Prostate gland (tissue), 2 donors: Measurements from ENCODE around the gene RNF167. TPM values are rescaled to one million over a fixed set of nuclear protein-coding genes. Genes with fewer than 3 reads are reported as not detected.

Experiments
- DNase-seq: peaks from one replicate; pipeline ENCODE4 v3.0.0-alpha.2; 2019; ENCODE audit warnings: low spot score
- H3K27ac ChIP-seq, 2 donors: fragments of 200-600 bp; sonication (generic); 2 replicates each; pipeline ENCODE4 v1.5.1; 2017 to 2019
- H3K27me3 ChIP-seq: fragments of 200-600 bp; sonication (generic); replicated peaks from 2 replicates; pipeline ENCODE4 v1.5.1; 2019; ENCODE audit not compliant: insufficient read depth
- H3K36me3 ChIP-seq, 2 donors: fragments of 200-600 bp; sonication (generic); 1 replicate in 1 of 2; 2 replicates in 1 of 2; pipeline versions ENCODE4 v1.5.1 to v1.8.1; 2017 to 2019
- H3K4me1 ChIP-seq: fragments of 200-600 bp; sonication (generic); replicated peaks from 2 replicates; pipeline ENCODE4 v1.5.1; 2019
- H3K4me3 ChIP-seq, 2 donors: fragments of 200-600 bp; sonication (generic); 2 replicates each; pipeline ENCODE4 v1.5.1; 2017 to 2019
- H3K9me3 ChIP-seq: fragments of 200-600 bp; sonication (generic); 2 replicates; pipeline ENCODE4 v1.5.1; 2017
- CTCF ChIP-seq, 4 experiments: fragments of 200-600 bp in 2 of 4; fragments of 450-650 bp in 2 of 4; sonication (generic) in 2 of 4; IDR thresholded peaks; 1 replicate in 3 of 4; 2 replicates in 1 of 4; pipeline ENCODE4 v1.5.1; 2016 to 2019; ENCODE audit warnings: antibody characterized with exemption in 4 of 4, mild to moderate bottlenecking in 2 of 4, moderate library complexity in 2 of 4
- POLR2A ChIP-seq: fragments of 450-650 bp; IDR thresholded peaks from one replicate; pipeline ENCODE4 v1.6.1; 2016; ENCODE audit warnings: antibody characterized with exemption, mild to moderate bottlenecking
- POLR2AphosphoS5 ChIP-seq: sonication (generic); formaldehyde crosslinking; IDR thresholded peaks from one replicate; pipeline ENCODE4 v1.6.1; 2017; ENCODE audit warnings: antibody characterized with exemption
- WGBS: methylation state at CpG from one replicate; pipeline ENCODE4 v1.1.5; 2018; 5-methylcytosine and 5-hydroxymethylcytosine counted together
- intact Hi-C: fragments of 100-400 bp; cut with DNase I; formaldehyde crosslinking; loops from one replicate; pipeline ENCODE4 v1.14.2; 2022
- total RNA-seq, 2 donors: library from RNA; depleted of rRNA; stranded (reverse); fragments of >200 nt; gene quantifications; one replicate each; pipeline ENCODE4 v1.1.0, GENCODE V29; 2016

RNF167 gene
- total RNA-seq, 2 donors from 2014 or later = 78.7 to 138 TPM

DNA sequence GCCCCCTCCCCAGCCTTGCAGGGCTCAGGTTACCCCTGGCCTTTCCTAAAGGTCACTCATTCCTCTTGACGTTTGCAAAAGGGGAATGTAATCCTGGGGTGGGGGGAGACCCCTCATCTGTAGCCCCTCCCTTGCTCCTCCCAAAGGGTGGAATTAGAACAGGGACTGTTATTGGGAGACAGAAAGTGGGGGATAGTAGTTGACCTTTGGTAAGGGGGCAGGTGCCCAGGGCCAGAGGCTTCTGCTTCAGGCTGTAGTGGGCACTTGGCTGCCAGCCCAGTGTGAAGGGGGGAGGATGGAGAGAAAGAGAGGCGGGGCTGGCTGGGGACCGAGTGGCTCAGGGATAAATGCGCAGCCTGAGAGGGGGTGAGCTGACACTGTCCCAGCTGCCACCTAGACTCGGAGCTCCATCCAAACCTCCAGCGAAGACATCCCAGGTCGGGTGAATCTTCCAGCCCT lies 10.7 kb downstream of the RNF167 start, which contains the start of gene ENO3:
TSS of gene ENO3 (plus strand) at position 374 of the 459 bp plus-strand sequence. CDS start 711 bp downstream, outside the sequence.
- TF ChIP-seq POLR2A = no peak
- no peak for TF ChIP-seq POLR2AphosphoS5
- no peak for TF ChIP-seq CTCF (IDR thresholded peaks at IDR 0.05)
- peaks cover 10% of the 10 kb centered on the region for H3K4me1 ChIP-seq
- intact Hi-C loops = no loop called here
- no peaks in the 10 kb centered on the region for H3K9me3 ChIP-seq
- no peaks in the 10 kb centered on the region for H3K36me3 ChIP-seq
- no peaks in the 10 kb centered on the region for H3K27me3 ChIP-seq
- peak within 1 kb of the TSS; percentile 88 to 96 for H3K27ac ChIP-seq
- 42% methylated on average over 7 of the region's 7 CpGs for WGBS
- peak within 1 kb of the TSS; percentile 94 to 100 for H3K4me3 ChIP-seq
- DNase-seq = no peak

DNA sequence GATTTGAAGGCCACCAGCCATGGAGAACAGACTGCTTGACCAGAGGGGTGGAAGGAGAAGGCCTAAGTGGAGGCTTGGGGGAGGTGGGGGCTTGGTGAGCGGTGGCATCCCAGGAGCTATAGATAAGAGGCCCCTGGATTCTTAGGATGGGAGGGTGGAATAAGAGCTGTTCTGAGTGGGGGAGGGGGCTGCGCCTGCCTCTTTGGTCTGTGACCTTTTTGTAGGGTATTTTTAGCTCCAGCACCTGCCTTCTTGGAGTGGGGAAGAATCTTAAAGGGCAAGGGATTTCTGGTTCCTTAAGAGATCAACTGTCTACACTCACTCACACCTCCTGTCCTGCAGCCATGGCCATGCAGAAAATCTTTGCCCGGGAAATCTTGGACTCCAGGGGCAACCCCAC lies 11.4 kb downstream of the RNF167 start:
- DNase-seq = no peak
- WGBS = 84% methylated on average over 3 of the region's 3 CpGs
- no peaks in the 10 kb centered on the region for H3K36me3 ChIP-seq
- peaks cover 3% of the 10 kb centered on the region for H3K4me1 ChIP-seq
- no peaks in the 10 kb centered on the region for H3K27me3 ChIP-seq
- TF ChIP-seq POLR2A (no peak), CTCF (IDR thresholded peaks at IDR 0.05) (no peak), POLR2AphosphoS5 (no peak)
- no peak overlapping the region for H3K27ac ChIP-seq
- intact Hi-C loops = no loop called here
- H3K4me3 ChIP-seq = no peak overlapping the region
- no peaks in the 10 kb centered on the region for H3K9me3 ChIP-seq

DNA sequence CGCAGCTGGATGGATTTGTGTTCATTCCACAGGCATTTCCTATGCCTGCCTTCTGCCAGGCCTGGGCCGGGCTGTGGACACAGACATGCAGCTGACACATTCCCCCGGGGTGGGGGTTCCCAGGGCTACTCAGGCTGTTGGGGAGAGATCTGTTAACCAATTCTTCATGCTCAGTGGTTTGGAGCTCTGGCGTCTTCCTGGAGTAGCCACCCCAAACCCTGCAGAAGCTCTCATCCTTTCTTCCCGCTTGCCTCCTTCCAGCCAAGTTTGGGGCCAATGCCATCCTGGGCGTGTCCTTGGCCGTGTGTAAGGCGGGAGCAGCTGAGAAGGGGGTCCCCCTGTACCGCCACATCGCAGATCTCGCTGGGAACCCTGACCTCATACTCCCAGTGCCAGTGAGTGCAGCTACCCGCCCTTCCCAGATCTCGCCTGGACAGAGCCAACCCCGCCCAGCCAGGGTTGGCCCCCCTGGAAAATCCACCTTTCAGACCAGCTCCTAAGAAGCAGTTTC lies 13.4 kb downstream of the RNF167 start:
- WGBS = 62% methylated on average over 12 of the region's 14 CpGs
- Histone ChIP-seq H3K4me1 (no peaks in the 10 kb centered on the region), H3K27ac (no peak overlapping the region)

DNA sequence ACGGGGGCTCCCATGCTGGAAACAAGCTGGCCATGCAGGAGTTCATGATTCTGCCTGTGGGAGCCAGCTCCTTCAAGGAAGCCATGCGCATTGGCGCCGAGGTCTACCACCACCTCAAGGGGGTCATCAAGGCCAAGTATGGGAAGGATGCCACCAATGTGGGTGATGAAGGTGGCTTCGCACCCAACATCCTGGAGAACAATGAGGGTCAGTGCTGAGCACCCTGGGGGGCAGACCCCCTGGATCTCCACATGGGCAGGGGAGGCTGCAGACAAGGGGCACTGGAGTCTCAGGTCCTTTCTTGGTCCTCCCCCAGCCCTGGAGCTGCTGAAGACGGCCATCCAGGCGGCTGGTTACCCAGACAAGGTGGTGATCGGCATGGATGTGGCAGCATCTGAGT lies 15.0 kb downstream of the RNF167 start:
- Histone ChIP-seq H3K4me3 (no peak overlapping the region), H3K27ac (no peak overlapping the region), H3K27me3 (no peaks in the 10 kb centered on the region), H3K4me1 (no peaks in the 10 kb centered on the region), H3K9me3 (no peaks in the 10 kb centered on the region), H3K36me3 (peaks cover 0 to 7% of the 10 kb centered on the region in 2 donors)
- no peak for DNase-seq
- no peak for TF ChIP-seq POLR2AphosphoS5
- 96% methylated on average over 8 of the region's 8 CpGs for whole genome bisulfite sequencing
- intact Hi-C loops = no loop called here

More for the DNA sequence above, 13.4 kb downstream of the RNF167 start:
- Histone ChIP-seq H3K4me3 (no peak overlapping the region), H3K9me3 (no peaks in the 10 kb centered on the region), H3K36me3 (no peaks in the 10 kb centered on the region), H3K27me3 (no peaks in the 10 kb centered on the region)
- intact Hi-C loops = no loop called here
- DNase-seq = no peak
- no peak for TF ChIP-seq CTCF (IDR thresholded peaks at IDR 0.05)
- TF ChIP-seq POLR2AphosphoS5 = no peak
- no peak for TF ChIP-seq POLR2A

DNA sequence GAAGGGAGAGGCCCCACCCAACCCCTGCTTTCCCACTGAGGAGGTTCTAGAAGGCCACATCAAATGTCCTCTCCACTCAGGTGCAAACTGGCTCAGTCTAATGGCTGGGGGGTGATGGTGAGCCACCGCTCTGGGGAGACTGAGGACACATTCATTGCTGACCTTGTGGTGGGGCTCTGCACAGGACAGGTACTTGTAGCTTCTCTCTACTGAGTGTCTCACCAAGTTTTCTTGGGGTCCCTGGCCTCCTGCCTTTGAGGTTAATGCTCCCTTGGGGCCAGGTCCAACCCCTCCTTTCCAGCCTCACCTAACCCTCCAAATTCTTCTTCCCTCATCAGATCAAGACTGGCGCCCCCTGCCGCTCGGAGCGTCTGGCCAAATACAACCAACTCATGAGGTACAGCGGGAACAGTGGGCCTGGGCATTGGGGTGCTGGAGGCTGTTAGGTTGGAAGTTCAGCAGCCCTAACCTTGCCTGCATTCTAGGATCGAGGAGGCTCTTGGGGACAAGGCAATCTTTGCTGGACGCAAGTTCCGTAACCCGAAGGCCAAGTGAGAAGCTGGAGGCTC lies 16.5 kb downstream of the RNF167 start:
- intact Hi-C loops = no loop called here
- TF ChIP-seq POLR2A (no peak), CTCF (IDR thresholded peaks at IDR 0.05) (no peak), POLR2AphosphoS5 (no peak)
- 80% methylated on average over 10 of the region's 10 CpGs for WGBS
- Histone ChIP-seq H3K9me3 (no peaks in the 10 kb centered on the region), H3K4me3 (no peak overlapping the region), H3K36me3 (peaks cover 0 to 9% of the 10 kb centered on the region in 2 donors), H3K27me3 (no peaks in the 10 kb centered on the region), H3K27ac (no peak overlapping the region), H3K4me1 (no peaks in the 10 kb centered on the region)
- no peak for DNase-seq
